PC-9 (cell line): ENCODE measurements around the gene KLRD1. TPM values are rescaled to one million over a fixed set of nuclear protein-coding genes. Genes with fewer than 3 reads are reported as not detected.

Source experiments
- BruUV-seq: library from RNA; stranded (reverse); fragments of 400-500 nt; replicated peaks from 2 replicates; lab custom pipeline; 2021; lab: Mats Ljungman, UMichigan
- CTCF ChIA-PET: fragments of 300-600 bp; sonication (Branson Sonifier 250); formaldehyde crosslinking; loops from one replicate; lab custom pipeline; 2022; ENCODE audit warnings: antibody characterized with exemption; lab: Charles Lee
- POLR2A ChIA-PET: fragments of 300-600 bp; sonication (Branson Sonifier 250); formaldehyde crosslinking; loops from one replicate; lab custom pipeline; 2022; ENCODE audit warnings: antibody characterized with exemption; ENCODE audit not compliant: unreplicated experiment; lab: Charles Lee
- DNase-seq, 2 experiments: peaks; one replicate each; pipeline versions ENCODE4 v3.0.0 to v3.0.0-alpha.2; 2015 to 2022; ENCODE audit warnings: mixed read lengths in 1 of 2
- H2AFZ ChIP-seq: fragments of 200-600 bp; sonication (generic); 2 replicates; pipeline ENCODE4 v1.8.1; 2017; ENCODE audit warnings: antibody characterized with exemption
- H3F3A ChIP-seq: fragments of 200-600 bp; sonication (generic); 2 replicates; pipeline ENCODE4 v1.8.1; 2017; ENCODE audit warnings: antibody characterized with exemption, mild to moderate bottlenecking, low read depth; ENCODE audit not compliant: insufficient read depth
- H3K27ac ChIP-seq: fragments of 200-600 bp; sonication (generic); 2 replicates; pipeline ENCODE4 v1.6.1; 2016; ENCODE audit warnings: mixed run types
- H3K27me3 ChIP-seq: fragments of 200-600 bp; sonication (generic); 2 replicates; pipeline ENCODE4 v1.6.1; 2016; ENCODE audit warnings: low read depth, mixed run types; ENCODE audit not compliant: insufficient read depth
- H3K36me3 ChIP-seq: fragments of 200-600 bp; sonication (generic); 2 replicates; pipeline ENCODE4 v1.6.1; 2016; ENCODE audit warnings: low read depth, mixed run types
- H3K4me1 ChIP-seq: fragments of 200-600 bp; sonication (generic); replicated peaks from 2 replicates; pipeline ENCODE4 v1.6.1; 2016; ENCODE audit warnings: mixed run types; ENCODE audit not compliant: insufficient read depth
- H3K4me2 ChIP-seq: fragments of 200-600 bp; sonication (generic); 2 replicates; pipeline ENCODE4 v1.6.1; 2017; ENCODE audit warnings: mixed run types
- H3K4me3 ChIP-seq: fragments of 200-600 bp; sonication (generic); 2 replicates; pipeline ENCODE4 v1.6.1; 2016; ENCODE audit warnings: mixed run types
- H3K79me2 ChIP-seq: fragments of 200-600 bp; sonication (generic); 2 replicates; pipeline ENCODE4 v1.6.1; 2017; ENCODE audit warnings: low read depth, mixed run types
- H3K9me2 ChIP-seq: fragments of 200-600 bp; sonication (generic); 2 replicates; pipeline ENCODE4 v1.8.1; 2017; ENCODE audit warnings: mild to moderate bottlenecking; ENCODE audit not compliant: insufficient read depth
- H3K9me3 ChIP-seq: fragments of 200-600 bp; sonication (generic); 2 replicates; pipeline ENCODE4 v1.8.1; 2016; ENCODE audit warnings: low read depth; ENCODE audit not compliant: insufficient read depth
- H4K20me1 ChIP-seq: fragments of 200-600 bp; sonication (generic); 2 replicates; pipeline ENCODE4 v1.8.1; 2017; ENCODE audit not compliant: insufficient read depth
- CTCF ChIP-seq: fragments of 200-600 bp; sonication (generic); conservative IDR thresholded peaks from 2 replicates; pipeline ENCODE4 v1.6.1; 2017; ENCODE audit warnings: mixed run types, antibody characterized with exemption, mild to moderate bottlenecking, moderate library complexity
- EZH2 ChIP-seq: fragments of 200-600 bp; sonication (generic); IDR thresholded peaks from 2 replicates; pipeline ENCODE4 v1.8.0; 2017; ENCODE audit warnings: antibody characterized with exemption, low read depth
- intact Hi-C: fragments of 100-400 bp; cut with micrococcal nuclease; formaldehyde crosslinking; loops from one replicate; pipeline ENCODE4 v1.10.0; 2022; ENCODE audit not compliant: unreplicated experiment
- total RNA-seq: library from RNA; stranded (reverse); gene quantifications from 2 replicates; pipeline ENCODE4 v1.2.3, GENCODE V29; 2021

KLRD1 gene
- total RNA-seq, 1 experiment from 2014 or later: 0.68 TPM

GRCh38 chr12:10305411-10305810, 2.3 kb upstream of the KLRD1 start:
- no peak for TF ChIP-seq CTCF
- TF ChIP-seq EZH2: no peak
- Histone ChIP-seq H3K27me3 (no peaks in the 10 kb centered on the region), H3K79me2 (no peaks in the 10 kb centered on the region), H4K20me1 (no peaks in the 10 kb centered on the region), H3K9me2 (no peaks in the 10 kb centered on the region), H3K4me1 (no peaks in the 10 kb centered on the region), H3F3A (no peaks in the 10 kb centered on the region), H3K36me3 (no peaks in the 10 kb centered on the region), H3K27ac (no peak overlapping the region), H3K4me3 (no peak overlapping the region), H3K4me2 (no peak overlapping the region), H3K9me3 (no peaks in the 10 kb centered on the region; the same call in 1 of the 2 replicates), H2AFZ (no peak overlapping the region)
- intact Hi-C loops: no loop called here
- no peak for DNase-seq
- CTCF ChIA-PET: interaction anchor here (0.6 kb wide), 1 partner anchor 273 kb away, joined by 3 read pairs; no protein-coding TSS in a partner anchor
- no TSS peak for BruUV-seq
- POLR2A ChIA-PET: no interaction called here

- Histone ChIP-seq H3K4me3 (no peak overlapping the region), H3K27ac (no peak overlapping the region), H3K27me3 (no peaks in the 10 kb centered on the region), H3K9me2 (no peaks in the 10 kb centered on the region), H3F3A (no peaks in the 10 kb centered on the region), H3K4me2 (no peak overlapping the region), H4K20me1 (no peaks in the 10 kb centered on the region), H2AFZ (no peak overlapping the region), H3K36me3 (no peaks in the 10 kb centered on the region), H3K9me3 (no peaks in the 10 kb centered on the region), H3K4me1 (no peaks in the 10 kb centered on the region), H3K79me2 (no peaks in the 10 kb centered on the region)
- ChIA-PET CTCF (no interaction called here), POLR2A (no interaction called here)
- no TSS peak for BruUV-seq
- TF ChIP-seq CTCF (no peak), EZH2 (no peak)
- no peak for DNase-seq
- intact Hi-C loops: no loop called here
These were observed 3.5 kb downstream of the KLRD1 start for GRCh38 chr12:10310926-10311720.

- Histone ChIP-seq H3K4me3 (no peak overlapping the region), H3K4me2 (no peak overlapping the region), H3K27me3 (no peaks in the 10 kb centered on the region), H3K9me2 (no peaks in the 10 kb centered on the region), H3K27ac (no peak overlapping the region), H3K9me3 (no peaks in the 10 kb centered on the region), H3K79me2 (no peaks in the 10 kb centered on the region), H3K36me3 (no peaks in the 10 kb centered on the region), H4K20me1 (no peaks in the 10 kb centered on the region), H3K4me1 (no peaks in the 10 kb centered on the region), H2AFZ (no peak overlapping the region), H3F3A (no peaks in the 10 kb centered on the region)
- ChIA-PET CTCF (no interaction called here), POLR2A (interaction anchor here (0.7 kb wide), 1 partner anchor 12 kb away, joined by 33 read pairs; the partner anchor contains the start of gene KLRD1)
- DNase-seq: no peak
- intact Hi-C loops: no loop called here
- BruUV-seq: no TSS peak
- no peak for TF ChIP-seq CTCF
- no peak for TF ChIP-seq EZH2
These were observed 11.7 kb downstream of the KLRD1 start for GRCh38 chr12:10319388-10319787.
